Lung (tissue), 12 donors: ENCODE results near the gene GGN. TPM values are rescaled to one million over a fixed set of nuclear protein-coding genes. Genes with fewer than 3 reads are reported as not detected.

Source experiments
- ATAC-seq: fragments of 200-7000 bp; cut with Tn5 transposase; one replicate; pipeline ENCODE4 v1.9.1; 2020; ENCODE audit warnings: moderate number of reproducible peaks; ENCODE audit not compliant: insufficient read depth, low FRiP score
- DNase-seq, 3 donors: peaks; one replicate each; pipeline ENCODE4 v3.0.0-alpha.2; 2013 to 2017
- H3K27ac ChIP-seq, 2 donors: one replicate each; pipeline ENCODE4 v1.5.1; 2013; ENCODE audit warnings: mild to moderate bottlenecking in 2 of 2, moderate library complexity in 2 of 2, control low read depth in 1 of 2, inconsistent platforms in 1 of 2, low read depth in 1 of 2, low read length in 1 of 2
- H3K27me3 ChIP-seq, 3 donors: one replicate each; pipeline ENCODE4 v1.5.1; 2013; ENCODE audit warnings: low read length in 2 of 3; ENCODE audit not compliant: control insufficient read depth in 3 of 3, insufficient read depth in 3 of 3
- H3K36me3 ChIP-seq, 4 donors: one replicate each; pipeline ENCODE4 v1.5.1; 2013; ENCODE audit warnings: low read length in 4 of 4, mild to moderate bottlenecking in 1 of 4, moderate library complexity in 1 of 4; ENCODE audit not compliant: control insufficient read depth in 4 of 4, insufficient read depth in 4 of 4
- H3K4me1 ChIP-seq, 5 donors: one replicate each; pipeline ENCODE4 v1.5.1; 2013; ENCODE audit warnings: low read length in 5 of 5, mild to moderate bottlenecking in 2 of 5, moderate library complexity in 1 of 5; ENCODE audit not compliant: control insufficient read depth in 5 of 5, insufficient read depth in 5 of 5
- H3K4me3 ChIP-seq: one replicate; pipeline ENCODE4 v1.5.1; 2013; ENCODE audit warnings: mild to moderate bottlenecking, control low read depth, moderate library complexity
- H3K9ac ChIP-seq, 2 donors: one replicate each; pipeline ENCODE4 v1.5.1; 2013; ENCODE audit warnings: low read length in 2 of 2, control low read depth in 1 of 2; ENCODE audit not compliant: insufficient read depth in 1 of 2
- H3K9me3 ChIP-seq, 4 donors: one replicate each; pipeline ENCODE4 v1.5.1; 2013; ENCODE audit warnings: low read length in 3 of 4, mild to moderate bottlenecking in 1 of 4, moderate library complexity in 1 of 4; ENCODE audit not compliant: control insufficient read depth in 4 of 4, insufficient read depth in 3 of 4
- WGBS, 2 donors: extraction: QIAGEN DNeasy Blood & Tissue Kit; methylation state at CpG; one replicate each; pipeline ENCODE4 v1.1.7; 2013; 5-methylcytosine and 5-hydroxymethylcytosine counted together
- polyA plus RNA-seq, 2 donors: library from polyadenylated mRNA; stranded (reverse); fragments of 200-250 nt; gene quantifications; one replicate each; pipeline ENCODE4 v1.2.1, GENCODE V29; 2013
- total RNA-seq, 2 donors: library from RNA; depleted of rRNA in 1 of 2; stranded (reverse); fragments of >200 nt in 1 of 2; gene quantifications; one replicate each; pipeline ENCODE4 v1.2.1, GENCODE V29; 2014 to 2021
- TF ChIP-seq, protein P1 (sequence below): IDR thresholded peaks from 2 replicates; pipeline ENCODE4 v1.5.1; 2012; ENCODE audit warnings: mild to moderate bottlenecking; ENCODE audit errors: control extremely low read depth, extremely low read depth
- donor health status: control.
- donor health status: control.
- donor health status: Bipolar disorder and iron deficiency.
- donor health status: healthy.
- donor health status: DM: yes; HTN: yes; CAD: no.

Gene GGN
- total and polyA plus RNA-seq, 4 donors = 0.17 to 0.61 (median 0.38) TPM

DNA sequence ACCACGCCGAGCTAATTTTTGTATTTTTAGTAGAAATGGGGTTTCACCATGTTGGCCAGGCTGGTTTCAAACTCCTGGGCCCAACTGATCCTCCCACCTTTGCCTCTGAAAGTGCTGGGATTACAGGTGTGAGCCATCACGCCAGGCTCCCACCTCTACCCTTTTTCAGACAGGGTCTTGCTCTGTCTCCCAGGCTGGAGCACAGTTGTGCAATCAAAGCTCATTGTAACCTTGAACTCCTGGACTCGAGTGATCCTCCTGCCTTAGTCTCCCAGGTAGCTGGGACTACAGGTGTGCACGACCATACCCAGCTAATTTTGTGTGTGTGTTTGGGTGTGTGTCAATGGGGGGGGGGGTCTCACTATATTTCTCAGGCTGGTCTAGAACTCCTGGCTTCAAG lies 36.4 kb upstream of the GGN start:
- peaks cover 0 to 2% (median 0%) of the 10 kb centered on the region in 4 donors for H3K9me3 ChIP-seq
- WGBS, 2 donors = 85 to 91% methylated on average over 4 to 5 of the region's 5 CpGs
- H3K4me3 ChIP-seq = no peak overlapping the region
- no peak overlapping the region for H3K9ac ChIP-seq
- no peaks in the 10 kb centered on the region for H3K36me3 ChIP-seq
- ATAC-seq (no peak), DNase-seq (no peak)
- no peak overlapping the region for H3K27ac ChIP-seq
- H3K4me1 ChIP-seq = no peaks in the 10 kb centered on the region
- TF ChIP-seq, protein P1, sequence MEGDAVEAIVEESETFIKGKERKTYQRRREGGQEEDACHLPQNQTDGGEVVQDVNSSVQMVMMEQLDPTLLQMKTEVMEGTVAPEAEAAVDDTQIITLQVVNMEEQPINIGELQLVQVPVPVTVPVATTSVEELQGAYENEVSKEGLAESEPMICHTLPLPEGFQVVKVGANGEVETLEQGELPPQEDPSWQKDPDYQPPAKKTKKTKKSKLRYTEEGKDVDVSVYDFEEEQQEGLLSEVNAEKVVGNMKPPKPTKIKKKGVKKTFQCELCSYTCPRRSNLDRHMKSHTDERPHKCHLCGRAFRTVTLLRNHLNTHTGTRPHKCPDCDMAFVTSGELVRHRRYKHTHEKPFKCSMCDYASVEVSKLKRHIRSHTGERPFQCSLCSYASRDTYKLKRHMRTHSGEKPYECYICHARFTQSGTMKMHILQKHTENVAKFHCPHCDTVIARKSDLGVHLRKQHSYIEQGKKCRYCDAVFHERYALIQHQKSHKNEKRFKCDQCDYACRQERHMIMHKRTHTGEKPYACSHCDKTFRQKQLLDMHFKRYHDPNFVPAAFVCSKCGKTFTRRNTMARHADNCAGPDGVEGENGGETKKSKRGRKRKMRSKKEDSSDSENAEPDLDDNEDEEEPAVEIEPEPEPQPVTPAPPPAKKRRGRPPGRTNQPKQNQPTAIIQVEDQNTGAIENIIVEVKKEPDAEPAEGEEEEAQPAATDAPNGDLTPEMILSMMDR = no peak
- peaks cover 0 to 5% (median 0%) of the 10 kb centered on the region in 3 donors for H3K27me3 ChIP-seq

- peaks cover 0 to 2% (median 0%) of the 10 kb centered on the region in 4 donors for H3K9me3 ChIP-seq
- peaks cover 0 to 10% (median 0%) of the 10 kb centered on the region in 5 donors for H3K4me1 ChIP-seq
- peaks cover 0 to 3% (median 0%) of the 10 kb centered on the region in 3 donors for H3K27me3 ChIP-seq
- DNase-seq (no peak), ATAC-seq (no peak)
- TF ChIP-seq, protein P1 = no peak
- no peak overlapping the region for H3K9ac ChIP-seq
- H3K36me3 ChIP-seq = no peaks in the 10 kb centered on the region
- no peak overlapping the region for H3K4me3 ChIP-seq
- WGBS, 2 donors = 85 to 93% methylated on average over 7 of the region's 7 CpGs
- no peak overlapping the region for H3K27ac ChIP-seq
Measured at GRCh38 chr19:38422438-38422837, 34.6 kb upstream of the GGN start.

GRCh38 chr19:38421856-38422255 lies 34.0 kb upstream of the GGN start:
- TF ChIP-seq, protein P1 = no peak
- DNase-seq = no peak
- Histone ChIP-seq H3K9ac (no peak overlapping the region), H3K27me3 (no peaks in the 10 kb centered on the region), H3K4me3 (no peak overlapping the region), H3K4me1 (peaks cover 0 to 12% (median 0%) of the 10 kb centered on the region in 5 donors), H3K9me3 (peaks cover 0 to 2% (median 0%) of the 10 kb centered on the region in 4 donors), H3K27ac (no peak overlapping the region), H3K36me3 (no peaks in the 10 kb centered on the region)
- 79 to 88% methylated on average over 14 of the region's 14 CpGs for WGBS, 2 donors
- ATAC-seq = no peak

DNA sequence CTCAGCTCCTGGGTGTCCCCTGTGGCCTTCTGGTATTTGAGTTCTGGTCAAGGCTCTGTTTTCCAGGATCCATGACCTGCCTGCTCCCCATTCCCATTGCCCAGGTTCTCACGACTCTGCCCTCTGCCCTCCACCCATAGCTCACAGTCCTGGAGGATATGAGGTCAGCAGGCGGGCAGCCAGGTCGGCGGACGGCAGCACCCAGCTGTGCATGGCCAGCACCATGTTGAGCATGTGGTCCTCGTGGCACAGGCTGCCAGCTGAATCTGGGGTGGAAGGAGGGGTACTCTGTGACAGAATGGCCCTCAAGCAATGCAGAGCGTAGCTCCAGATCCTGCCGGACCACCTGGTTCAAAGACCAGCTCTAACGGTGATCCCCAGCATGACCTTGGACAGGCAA lies 33.1 kb upstream of the GGN start:
- Histone ChIP-seq H3K4me1 (peaks cover 0 to 14% (median 0%) of the 10 kb centered on the region in 5 donors), H3K9me3 (peaks cover 0 to 2% (median 0%) of the 10 kb centered on the region in 4 donors), H3K36me3 (no peaks in the 10 kb centered on the region), H3K27ac (no peak overlapping the region), H3K27me3 (no peaks in the 10 kb centered on the region), H3K4me3 (no peak overlapping the region), H3K9ac (no peak overlapping the region)
- 85 to 90% methylated on average over 9 of the region's 9 CpGs for WGBS, 2 donors
- ATAC-seq (no peak), DNase-seq (no peak)
- TF ChIP-seq, protein P1 = no peak
